Right lobe of liver (tissue), 4 donors: Measurements from ENCODE around the gene TENM4.

Experiments used
- CTCF ChIP-seq, 4 donors: fragments of 200-600 bp in 3 of 4; fragments of 450-650 bp in 1 of 4; IDR thresholded peaks; one replicate each; pipeline versions ENCODE4 v1.5.1 to v1.8.0; 2016 to 2022; ENCODE audit warnings: antibody characterized with exemption in 4 of 4, mild to moderate bottlenecking in 2 of 4
- POLR2A ChIP-seq: fragments of 450-650 bp; IDR thresholded peaks from one replicate; pipeline ENCODE4 v1.6.1; 2017; ENCODE audit warnings: antibody characterized with exemption, mild to moderate bottlenecking
- donor health status: DM: no; HTN: no; CAD: no.
- donor health status: DM: no; HTN: no; CAD: no.
- donor health status: DM: no; HTN: yes; CAD: no.

DNA sequence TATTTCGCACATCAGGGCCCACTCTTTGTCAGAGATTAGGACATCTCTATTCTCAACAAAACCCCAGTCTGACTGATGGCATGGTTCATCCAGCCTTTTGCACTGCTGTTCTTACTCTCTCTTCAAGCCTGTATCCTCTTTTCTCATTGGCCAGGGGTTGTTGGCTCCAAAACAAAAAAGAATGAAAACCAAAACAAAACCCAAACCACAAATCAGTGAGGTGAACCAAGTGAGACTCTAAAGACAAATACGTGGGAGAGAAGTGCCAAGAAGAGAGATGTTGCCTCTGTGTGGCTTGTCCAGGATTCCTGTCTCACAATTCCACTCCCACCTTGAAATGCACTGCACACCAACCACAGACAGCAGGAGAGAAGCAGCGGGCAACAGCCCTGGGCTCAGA, 587.3 kb downstream of the TENM4 start:
- TF ChIP-seq POLR2A (no peak), CTCF (IDR thresholded peaks at IDR 0.05) (no peak)
